Measurements from ENCODE around the gene MXD3.

GRCh38 chr5:177325868-177326381, 14.2 kb upstream of the MXD3 start:
- TF ChIP-seq EZH2 (optimal IDR thresholded peaks at IDR 0.05; ENCODE audit: low read depth, low read length) (no peak), EZH2phosphoT487 (IDR thresholded peaks at IDR 0.05; ENCODE audit: low read length) (no peak)
- TF ChIP-seq, protein P1, sequence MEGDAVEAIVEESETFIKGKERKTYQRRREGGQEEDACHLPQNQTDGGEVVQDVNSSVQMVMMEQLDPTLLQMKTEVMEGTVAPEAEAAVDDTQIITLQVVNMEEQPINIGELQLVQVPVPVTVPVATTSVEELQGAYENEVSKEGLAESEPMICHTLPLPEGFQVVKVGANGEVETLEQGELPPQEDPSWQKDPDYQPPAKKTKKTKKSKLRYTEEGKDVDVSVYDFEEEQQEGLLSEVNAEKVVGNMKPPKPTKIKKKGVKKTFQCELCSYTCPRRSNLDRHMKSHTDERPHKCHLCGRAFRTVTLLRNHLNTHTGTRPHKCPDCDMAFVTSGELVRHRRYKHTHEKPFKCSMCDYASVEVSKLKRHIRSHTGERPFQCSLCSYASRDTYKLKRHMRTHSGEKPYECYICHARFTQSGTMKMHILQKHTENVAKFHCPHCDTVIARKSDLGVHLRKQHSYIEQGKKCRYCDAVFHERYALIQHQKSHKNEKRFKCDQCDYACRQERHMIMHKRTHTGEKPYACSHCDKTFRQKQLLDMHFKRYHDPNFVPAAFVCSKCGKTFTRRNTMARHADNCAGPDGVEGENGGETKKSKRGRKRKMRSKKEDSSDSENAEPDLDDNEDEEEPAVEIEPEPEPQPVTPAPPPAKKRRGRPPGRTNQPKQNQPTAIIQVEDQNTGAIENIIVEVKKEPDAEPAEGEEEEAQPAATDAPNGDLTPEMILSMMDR (IDR thresholded peaks at IDR 0.05; ENCODE audit: low read length), result no peak

Measured in MM.1S (cell line).